Stimulated activated CD8-positive, alpha-beta memory T cell treated with anti-CD3 and anti-CD28 coated beads, Interleukin-7, amount 100 ng/mL, for 48 hours (primary cell): ENCODE data around the gene DRC7.
"Not testable (repeated sequence)": the region's sequence is repeated elsewhere in the genome, so short reads cannot be mapped to it uniquely, and the experiment has no call there.

Experiments
- DNase-seq, 2 donors: peaks; one replicate each; pipeline ENCODE4 v3.0.0-alpha.2; 2020; ENCODE audit warnings: low read depth in 1 of 2; ENCODE audit errors: extremely low read depth in 1 of 2

Gene DRC7

GRCh38 chr16:57711346-57711745, 16.7 kb downstream of the DRC7 start:
- no peak for DNase-seq

DNA sequence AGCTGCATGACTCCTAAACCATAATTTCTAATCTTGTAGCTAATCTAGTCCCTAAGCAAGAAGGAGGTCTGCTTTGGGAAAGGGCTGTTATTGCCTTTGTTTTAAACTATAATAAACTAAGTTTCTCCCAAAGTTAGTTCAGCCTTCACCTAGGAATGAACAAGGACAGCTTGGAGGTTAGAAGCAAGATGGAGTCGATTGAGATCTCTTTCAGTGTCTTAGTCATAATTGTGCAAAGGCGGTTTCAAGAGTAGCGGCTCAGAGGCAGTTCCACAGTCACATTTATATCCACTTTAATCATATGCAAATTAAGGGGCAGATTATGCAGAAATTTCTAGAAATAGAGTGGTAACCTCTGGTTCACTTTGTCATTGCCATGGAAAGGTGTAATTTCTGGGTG, 17.4 kb downstream of the DRC7 start:
- DNase-seq, result no peak

GRCh38 chr16:57712569-57712968, 18.0 kb downstream of the DRC7 start:
- DNase-seq, result not testable (repeated sequence)

DNA sequence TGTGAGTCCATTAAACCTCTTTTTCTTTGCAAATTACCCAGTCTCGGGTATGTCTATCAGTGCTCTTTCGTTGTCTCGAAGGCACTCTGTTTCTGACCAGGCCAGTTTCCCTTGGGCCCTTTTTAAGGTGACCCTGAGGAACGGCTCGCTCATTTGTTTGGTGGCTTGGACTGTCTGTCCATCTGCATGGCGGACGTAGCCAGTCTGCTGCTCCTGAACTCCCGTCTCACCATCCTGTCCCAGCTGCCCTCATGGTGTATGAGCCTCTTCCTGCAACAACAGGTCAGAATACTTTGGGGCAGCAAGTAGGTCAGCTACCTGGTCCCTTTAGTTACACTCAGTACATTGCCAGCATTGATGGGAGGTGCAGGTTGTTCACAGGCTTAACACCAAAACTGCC, 19.0 kb downstream of the DRC7 start:
- DNase-seq, result no peak

GRCh38 chr16:57714047-57714446, 19.4 kb downstream of the DRC7 start:
- no peak for DNase-seq

DNA sequence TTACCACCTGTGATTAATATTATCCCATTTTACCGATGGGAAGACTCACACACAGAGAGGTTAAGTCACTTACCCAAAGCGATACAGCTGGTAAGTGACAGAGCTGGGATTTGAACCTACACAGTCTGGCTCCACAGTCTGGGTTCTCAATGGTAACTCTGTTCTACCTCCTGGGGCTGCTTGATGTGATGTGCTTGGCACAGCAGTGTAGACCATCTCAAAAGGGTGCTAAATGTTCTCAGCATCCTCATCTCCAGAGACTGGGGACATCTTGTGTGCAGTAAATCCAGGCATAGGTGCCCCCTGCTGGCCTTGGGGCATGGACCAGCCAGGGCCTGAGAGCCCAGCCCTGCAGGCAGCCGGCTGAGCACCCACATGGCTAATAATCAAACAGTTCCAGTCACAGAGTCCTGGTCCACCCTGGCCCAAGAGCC, 25.6 kb downstream of the DRC7 start:
- peak; percentile 20 to 22 for DNase-seq

DNA sequence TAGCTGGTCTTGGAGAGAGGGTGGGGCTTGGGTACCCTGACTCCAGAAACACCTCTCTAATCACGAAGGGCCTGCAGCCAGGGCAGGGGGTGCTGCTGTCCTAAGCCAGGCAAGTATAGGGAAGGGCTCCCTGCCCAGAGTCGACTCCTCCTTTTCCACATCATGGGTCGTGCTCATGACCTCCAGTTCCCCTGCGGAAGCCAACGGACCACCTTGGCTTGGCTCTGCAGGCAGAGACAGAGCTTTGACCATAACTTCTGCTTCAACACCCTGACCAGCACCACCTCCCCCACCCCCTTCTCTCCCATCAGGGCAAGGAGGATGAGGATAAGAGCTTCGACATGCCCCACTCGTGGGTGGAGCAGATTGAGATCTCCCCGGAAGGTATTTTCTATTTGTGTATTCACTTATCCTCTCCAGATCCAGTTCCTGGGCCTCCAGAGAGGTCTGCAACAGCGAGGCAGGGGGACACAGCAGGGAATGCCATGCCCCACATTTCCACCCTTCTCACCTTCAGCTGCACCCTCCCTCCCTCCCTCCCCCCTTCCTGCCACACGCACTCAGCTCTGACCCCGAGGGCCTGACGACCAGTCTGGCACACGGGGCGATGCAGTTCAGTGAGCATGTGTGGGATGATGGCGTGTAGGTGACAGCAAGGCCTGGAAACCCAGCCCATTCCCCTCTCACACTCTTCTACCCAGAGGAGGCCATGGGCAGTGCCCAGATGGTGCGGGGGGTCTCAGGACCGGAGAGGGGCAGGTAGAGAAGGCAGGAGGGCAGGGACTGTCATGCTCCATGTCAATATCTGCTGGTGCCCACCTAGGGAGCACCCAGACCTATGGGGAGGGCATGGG, 27.0 kb downstream of the DRC7 start:
- no peak for DNase-seq

DNA sequence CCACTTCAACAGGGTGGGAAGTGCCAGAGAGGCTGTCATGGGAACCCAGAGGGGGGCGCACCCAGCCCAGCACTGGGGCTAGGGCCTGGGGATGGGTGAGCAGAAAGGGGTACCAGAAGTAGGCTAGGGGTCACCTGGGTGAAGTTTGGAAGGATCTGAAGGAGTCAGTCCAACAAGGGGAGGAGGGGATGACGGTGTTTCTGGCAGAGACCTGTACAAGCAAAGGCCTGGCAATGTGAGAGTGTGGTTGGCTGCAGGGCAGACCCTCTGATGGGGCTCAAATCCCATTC, 27.5 kb downstream of the DRC7 start:
- DNase-seq, result no peak

DNA sequence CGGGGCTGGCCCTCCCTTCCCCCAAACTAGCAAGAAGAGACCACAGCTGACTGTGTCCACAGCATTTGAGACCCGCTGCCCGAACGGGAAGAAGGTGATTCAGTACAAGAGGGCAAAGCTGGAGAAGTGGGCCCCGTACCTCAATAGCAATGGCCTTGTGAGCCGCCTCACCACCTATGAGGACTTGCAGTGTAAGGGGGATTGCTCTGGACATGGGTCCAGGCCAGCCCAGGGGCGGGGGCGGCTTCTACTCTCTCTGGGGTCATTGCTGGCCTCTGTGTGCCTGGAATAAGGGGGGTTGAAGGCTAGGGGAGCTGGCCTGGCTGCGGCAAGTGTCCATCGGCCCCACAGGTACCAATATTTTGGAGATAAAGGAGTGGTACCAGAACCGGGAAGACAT, 28.0 kb downstream of the DRC7 start:
- DNase-seq, result no peak

- no peak for DNase-seq
These were observed 28.6 kb downstream of the DRC7 start for GRCh38 chr16:57723170-57723569.

- DNase-seq, result no peak
These were observed 29.9 kb downstream of the DRC7 start for GRCh38 chr16:57724531-57724930.

- DNase-seq, result no peak
These were observed 30.5 kb downstream of the DRC7 start for GRCh38 chr16:57725151-57725550.

GRCh38 chr16:57725554-57725953, 30.9 kb downstream of the DRC7 start:
- no peak for DNase-seq

GRCh38 chr16:57725976-57726375, 31.4 kb downstream of the DRC7 start:
- no peak for DNase-seq

DNA sequence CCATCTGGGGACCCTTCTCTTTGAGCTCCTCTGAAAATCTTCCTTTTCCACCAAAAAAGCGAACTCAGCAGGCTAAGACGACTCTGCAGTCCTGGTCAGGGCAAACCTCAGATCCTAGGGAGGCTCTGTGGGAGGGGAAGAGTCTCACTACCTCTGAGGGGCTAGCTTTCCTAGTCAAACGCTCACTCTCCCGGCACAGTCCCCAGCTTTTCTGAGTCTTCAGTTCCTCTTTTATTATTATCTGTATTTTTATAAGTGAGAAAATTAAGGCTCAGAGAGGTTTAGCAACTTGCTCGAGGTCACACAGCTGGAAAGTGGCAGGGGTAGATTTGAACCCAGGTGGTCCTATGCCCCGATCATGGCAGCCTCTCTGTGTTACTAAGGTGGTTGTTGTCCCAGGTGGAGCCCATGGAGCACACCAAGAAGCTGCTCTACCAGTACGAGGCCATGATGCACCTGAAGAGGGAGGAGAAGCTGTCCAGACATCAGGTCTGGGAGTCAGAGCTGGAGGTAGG, 31.9 kb downstream of the DRC7 start:
- no peak for DNase-seq

- DNase-seq, result no peak
These were observed 33.0 kb downstream of the DRC7 start for GRCh38 chr16:57727610-57728009.

- no peak for DNase-seq
These were observed 34.0 kb downstream of the DRC7 start for GRCh38 chr16:57728336-57729181.

DNA sequence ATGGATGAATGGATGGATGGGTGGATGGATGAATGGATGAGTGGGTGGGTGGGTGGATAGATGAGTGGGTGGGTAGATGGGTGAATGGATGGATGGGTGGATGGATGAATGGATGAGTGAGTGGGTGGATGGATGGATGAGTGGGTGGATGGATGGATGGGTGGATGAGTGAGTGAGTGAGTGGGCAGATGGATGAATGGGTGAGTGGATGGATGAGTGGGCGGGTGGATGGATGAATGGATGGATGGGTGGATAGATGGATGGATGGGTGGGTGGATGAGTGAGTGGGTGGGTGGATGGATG, 34.5 kb downstream of the DRC7 start:
- DNase-seq, result no peak

GRCh38 chr16:57729852-57730251, 35.2 kb downstream of the DRC7 start:
- not testable (repeated sequence) for DNase-seq

DNA sequence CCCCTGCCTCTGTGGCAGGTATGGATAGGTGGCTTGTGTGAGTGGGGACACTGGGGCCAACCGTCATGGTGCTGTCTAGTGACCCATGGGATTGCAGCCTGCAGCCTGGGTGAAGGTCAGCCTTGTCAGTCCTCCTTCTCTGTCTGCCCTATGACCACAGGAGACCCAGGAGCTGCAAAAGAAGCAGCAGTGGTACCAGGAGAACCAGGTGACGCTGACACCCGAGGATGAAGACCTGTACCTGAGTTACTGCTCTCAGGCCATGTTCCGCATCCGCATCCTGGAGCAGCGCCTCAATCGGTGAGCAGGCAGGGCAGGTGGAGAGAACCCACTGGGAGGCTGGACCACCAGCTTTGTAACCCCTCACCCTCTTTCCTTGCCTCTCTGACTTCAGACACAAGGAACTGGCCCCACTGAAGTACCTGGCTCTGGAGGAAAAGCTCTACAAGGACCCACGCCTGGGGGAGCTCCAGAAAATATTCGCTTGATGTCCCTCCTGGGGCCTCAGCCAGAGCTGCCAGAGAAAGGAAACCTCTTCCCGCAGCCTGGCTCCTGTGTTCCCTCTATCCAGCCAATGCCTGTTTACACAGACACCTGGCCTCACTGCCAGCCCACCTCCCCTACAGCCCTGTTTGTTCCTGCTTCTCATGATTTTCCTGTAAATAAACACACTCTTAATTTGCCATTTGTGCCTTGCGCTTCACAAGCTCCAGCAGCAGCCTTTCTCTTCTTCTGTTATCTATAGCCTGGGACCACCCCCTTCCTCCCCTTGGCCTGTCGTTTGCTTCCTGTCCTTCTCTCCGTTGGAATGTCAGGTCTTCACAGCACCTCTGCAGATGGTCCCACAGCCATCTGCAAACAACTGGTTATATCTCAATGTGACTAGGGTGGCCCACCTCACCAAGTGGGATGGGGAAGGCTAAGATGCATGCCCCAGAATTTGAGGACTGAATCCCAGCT, 36.4 kb downstream of the DRC7 start:
- no peak for DNase-seq

DNA sequence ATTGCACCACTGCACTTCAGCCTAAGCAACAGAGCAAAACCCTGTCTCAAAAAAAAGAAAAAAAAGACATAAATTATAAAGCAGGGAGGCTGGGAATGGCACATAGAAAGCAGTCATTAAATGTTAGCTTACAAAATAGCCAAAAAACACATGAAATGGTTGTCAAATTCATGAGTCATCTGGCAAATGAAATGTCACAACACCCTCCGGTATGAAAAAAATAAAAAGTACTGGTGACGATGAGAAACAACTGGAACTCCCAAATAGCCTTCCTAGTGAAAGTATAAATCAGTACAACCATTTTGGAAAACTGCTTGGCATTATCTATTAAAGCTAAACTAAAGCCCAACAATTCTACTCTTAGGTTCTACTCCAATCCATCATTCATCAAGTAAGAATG, 37.4 kb downstream of the DRC7 start:
- no peak for DNase-seq
